ENCODE results near the gene FYN.

Gene FYN

DNA sequence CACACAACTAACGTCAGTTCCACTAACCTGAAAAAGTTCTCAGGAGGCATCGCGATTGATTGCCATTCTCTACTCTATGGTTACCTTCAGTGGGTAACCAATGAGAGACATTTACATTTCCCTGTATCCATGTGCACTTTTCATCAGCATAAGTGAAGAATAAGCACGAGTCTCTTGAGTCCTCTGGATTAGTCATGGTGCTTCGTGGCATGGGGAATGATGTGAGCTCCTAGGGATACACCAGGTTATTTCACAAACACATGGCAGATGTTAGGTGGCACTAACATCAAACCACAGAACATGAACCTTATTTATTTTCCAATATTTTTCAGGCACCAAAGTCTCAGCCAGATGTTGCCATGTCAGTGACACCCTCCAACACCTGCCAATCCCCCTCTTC is 64.0 kb downstream of the FYN start:
- TF ChIP-seq, protein P1, sequence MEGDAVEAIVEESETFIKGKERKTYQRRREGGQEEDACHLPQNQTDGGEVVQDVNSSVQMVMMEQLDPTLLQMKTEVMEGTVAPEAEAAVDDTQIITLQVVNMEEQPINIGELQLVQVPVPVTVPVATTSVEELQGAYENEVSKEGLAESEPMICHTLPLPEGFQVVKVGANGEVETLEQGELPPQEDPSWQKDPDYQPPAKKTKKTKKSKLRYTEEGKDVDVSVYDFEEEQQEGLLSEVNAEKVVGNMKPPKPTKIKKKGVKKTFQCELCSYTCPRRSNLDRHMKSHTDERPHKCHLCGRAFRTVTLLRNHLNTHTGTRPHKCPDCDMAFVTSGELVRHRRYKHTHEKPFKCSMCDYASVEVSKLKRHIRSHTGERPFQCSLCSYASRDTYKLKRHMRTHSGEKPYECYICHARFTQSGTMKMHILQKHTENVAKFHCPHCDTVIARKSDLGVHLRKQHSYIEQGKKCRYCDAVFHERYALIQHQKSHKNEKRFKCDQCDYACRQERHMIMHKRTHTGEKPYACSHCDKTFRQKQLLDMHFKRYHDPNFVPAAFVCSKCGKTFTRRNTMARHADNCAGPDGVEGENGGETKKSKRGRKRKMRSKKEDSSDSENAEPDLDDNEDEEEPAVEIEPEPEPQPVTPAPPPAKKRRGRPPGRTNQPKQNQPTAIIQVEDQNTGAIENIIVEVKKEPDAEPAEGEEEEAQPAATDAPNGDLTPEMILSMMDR (conservative IDR thresholded peaks at IDR 0.05): no peak
- no peak for TF ChIP-seq ZFX (IDR thresholded peaks at IDR 0.05)
- H3K27ac ChIP-seq: no peak overlapping the region

DNA sequence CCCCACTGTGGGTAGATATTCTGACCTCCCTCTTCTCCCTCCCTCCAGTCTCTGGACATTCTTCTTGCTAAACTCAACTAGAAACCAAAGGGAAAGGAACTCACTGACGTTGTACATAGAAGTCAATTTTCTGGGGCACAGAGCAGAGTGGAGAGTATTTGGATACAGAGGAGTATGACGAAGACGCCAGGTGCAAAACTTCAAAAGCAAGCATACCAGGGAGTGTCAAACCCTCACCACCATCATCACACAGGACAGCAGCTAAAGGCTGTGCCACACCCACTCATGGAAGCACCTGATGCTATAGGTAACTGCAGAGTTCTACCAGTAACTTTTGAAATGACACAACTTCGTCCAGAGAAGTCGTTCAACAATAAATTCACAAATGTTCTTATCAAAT is 64.8 kb downstream of the FYN start:
- no peak overlapping the region for H3K27ac ChIP-seq
- TF ChIP-seq, protein P1 (conservative IDR thresholded peaks at IDR 0.05): no peak
- TF ChIP-seq ZFX (IDR thresholded peaks at IDR 0.05): no peak

DNA sequence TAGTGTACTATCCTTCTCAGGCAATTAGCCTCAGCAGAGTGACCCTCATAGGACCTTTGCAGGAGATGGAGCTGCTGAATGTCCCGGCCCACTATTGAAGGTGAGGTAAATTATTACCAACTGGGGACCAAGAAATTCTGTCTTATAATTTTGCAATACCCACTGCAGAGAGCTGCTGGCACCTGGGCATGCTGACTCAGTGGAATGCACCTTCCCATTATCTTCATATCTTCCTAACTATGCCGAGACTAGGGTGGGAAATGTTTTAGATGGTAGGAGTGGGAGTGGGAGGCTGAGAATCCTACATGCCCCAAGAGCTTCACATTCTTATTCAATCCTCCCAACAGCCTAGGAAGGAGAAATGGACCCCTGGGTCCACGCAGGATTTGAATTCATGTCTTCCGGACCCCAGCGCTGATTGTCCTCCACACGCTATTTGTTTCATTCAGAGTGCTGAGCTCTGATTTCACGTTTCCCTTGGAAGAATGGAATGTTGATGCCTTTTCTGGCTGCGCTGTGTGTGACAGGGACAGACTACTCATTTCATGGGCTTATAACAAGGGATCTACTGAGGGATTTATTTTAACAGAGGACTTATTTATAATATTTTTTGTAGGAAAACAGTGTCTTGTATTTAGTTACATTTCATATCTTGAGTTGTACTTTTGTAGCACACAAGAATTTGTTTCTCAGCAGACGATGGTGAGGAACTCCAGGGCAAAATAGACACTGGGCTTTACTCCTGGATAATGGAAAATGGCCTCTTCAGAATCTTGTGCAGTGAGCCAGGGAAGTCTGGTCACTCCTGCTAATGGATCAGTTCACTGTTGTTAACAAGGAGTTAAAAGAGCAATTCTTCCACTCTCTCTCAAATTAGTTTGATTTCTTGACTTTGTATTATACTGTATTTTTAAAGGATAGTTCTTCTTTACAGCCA is 66.4 kb downstream of the FYN start:
- TF ChIP-seq, protein P1 (conservative IDR thresholded peaks at IDR 0.05): no peak
- TF ChIP-seq ZFX (IDR thresholded peaks at IDR 0.05): no peak
- H3K27ac ChIP-seq: no peak overlapping the region

DNA sequence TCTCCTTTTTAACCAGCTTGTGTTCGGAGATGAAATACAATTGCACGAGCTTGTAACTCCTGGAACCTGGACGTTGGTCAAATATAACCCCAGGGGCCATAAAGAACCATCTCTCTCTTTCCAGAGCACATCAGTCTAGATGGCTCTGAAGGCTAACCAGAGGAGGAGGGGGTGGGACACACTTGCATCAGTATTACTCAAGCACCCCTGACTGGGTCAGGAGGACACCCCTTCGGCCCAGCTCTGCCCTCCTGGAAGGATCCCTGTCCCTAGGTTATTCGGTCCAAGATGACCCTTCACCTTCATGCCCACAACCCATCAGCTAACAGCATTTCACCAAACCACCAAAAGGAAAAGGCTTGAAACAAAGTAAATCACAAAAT is 67.1 kb downstream of the FYN start:
- TF ChIP-seq, protein P1 (conservative IDR thresholded peaks at IDR 0.05): no peak
- no peak for TF ChIP-seq ZFX (IDR thresholded peaks at IDR 0.05)
- H3K27ac ChIP-seq: no peak overlapping the region

DNA sequence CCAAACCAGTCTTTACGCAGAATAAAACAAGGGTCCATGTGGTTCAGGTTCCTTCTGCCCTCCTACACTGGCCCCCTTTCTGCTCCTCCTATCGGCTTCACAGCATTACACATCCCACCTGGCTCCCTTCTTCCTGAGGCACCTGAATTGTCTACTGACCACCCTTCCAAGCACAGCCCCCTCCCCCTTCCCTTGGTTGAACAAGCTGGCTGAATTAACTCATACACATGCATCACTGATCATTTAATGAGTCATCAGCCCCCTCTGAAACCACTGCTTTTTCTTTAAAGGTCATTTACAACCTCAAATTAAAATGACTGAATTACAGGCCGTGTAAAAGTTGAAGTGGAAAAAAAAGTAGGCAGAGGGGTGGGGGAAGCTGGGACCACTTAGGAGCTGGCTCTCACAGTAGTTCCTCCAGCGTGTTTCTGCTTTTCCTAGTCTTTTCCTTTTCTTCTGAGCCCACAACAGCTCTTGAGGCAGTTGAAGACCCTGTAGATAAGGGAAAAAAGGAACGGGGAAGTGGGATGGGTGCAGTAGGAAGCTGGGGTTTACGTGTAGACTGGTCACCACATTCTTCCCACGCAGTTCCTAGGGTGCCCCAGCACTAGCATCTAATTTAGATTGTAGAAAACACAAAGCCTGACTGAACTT is 67.6 kb downstream of the FYN start:
- no peak for TF ChIP-seq ZFX (IDR thresholded peaks at IDR 0.05)
- TF ChIP-seq, protein P1 (conservative IDR thresholded peaks at IDR 0.05): no peak
- H3K27ac ChIP-seq: no peak overlapping the region

DNA sequence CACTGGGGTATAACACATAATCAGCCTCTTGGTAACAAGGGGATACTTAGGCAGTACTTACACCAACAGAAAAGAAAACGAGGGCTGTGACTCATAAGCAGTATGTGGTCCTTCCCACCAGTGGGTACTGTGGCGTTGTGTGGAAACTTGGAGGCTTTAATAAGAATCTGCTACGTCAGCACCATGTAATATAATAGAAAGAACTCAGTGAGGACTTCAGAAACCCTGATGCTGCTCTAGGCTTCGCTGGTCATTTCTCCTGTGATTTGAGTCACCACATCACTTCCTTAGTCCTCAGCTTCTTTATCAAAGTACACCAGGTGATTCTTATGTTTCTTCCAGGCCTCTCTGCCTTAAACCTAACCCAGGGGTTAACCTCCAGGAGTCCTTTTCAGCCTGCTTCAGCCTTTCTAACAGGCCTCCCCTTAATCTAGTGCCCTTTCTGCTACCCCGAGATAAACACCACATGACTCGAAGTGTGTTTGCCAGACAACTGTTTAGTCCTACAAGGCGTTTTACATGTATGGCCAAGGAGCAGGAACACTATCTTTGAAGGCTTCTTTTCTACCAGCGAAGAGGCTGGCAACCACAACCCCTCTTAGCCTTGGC is 68.5 kb downstream of the FYN start:
- TF ChIP-seq, protein P1 (conservative IDR thresholded peaks at IDR 0.05): no peak
- no peak for TF ChIP-seq ZFX (IDR thresholded peaks at IDR 0.05)
- H3K27ac ChIP-seq: no peak overlapping the region

DNA sequence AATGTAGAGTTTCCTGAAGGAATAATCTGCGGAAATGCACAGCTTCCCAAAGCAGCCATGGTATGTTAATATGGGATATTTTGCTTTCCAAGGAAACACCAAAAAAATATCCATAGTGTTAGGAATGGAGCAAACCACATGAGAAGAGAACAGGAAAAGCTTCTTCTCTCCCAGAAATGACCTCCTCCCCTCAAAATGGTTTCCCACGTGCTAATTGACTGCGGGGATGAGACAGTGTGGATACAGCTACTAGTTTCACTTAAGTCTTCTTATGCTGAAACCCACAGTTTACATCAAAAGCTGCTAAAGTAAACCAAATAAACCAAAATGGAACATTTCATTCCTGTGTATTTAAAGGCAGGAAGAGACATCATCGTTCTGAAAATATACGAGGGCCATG is 69.4 kb downstream of the FYN start:
- TF ChIP-seq, protein P1 (conservative IDR thresholded peaks at IDR 0.05): no peak
- no peak for TF ChIP-seq ZFX (IDR thresholded peaks at IDR 0.05)
- H3K27ac ChIP-seq: no peak overlapping the region

All from C4-2B (cell line).